Measurements from ENCODE around the gene GPR142. TPM values are rescaled to one million over a fixed set of nuclear protein-coding genes. Genes with fewer than 3 reads are reported as not detected.
A peak's percentile ranks its signal among the peaks of the same experiment; 100 is the strongest.

The GPR142 gene
- total RNA-seq, 1 donor = not detected

GRCh38 chr17:74325743-74326379, 41.4 kb upstream of the GPR142 start, which contains the start of gene KIF19:
KIF19 (plus strand) TSS chr17:74326226; CDS start chr17:74326350, 124 bp downstream.
- no peaks in the 10 kb centered on the region for H4K20me1 ChIP-seq (ENCODE audit: insufficient read depth, low read length)

GRCh38 chr17:74326506-74326905, 40.8 kb upstream of the GPR142 start:
- H3K79me2 ChIP-seq (ENCODE audit: insufficient read depth, low read length) = no peaks in the 10 kb centered on the region
- H3K27me3 ChIP-seq (ENCODE audit: insufficient read depth, low read length) = peaks cover 13% of the 10 kb centered on the region
- no peak overlapping the region for H3K4me3 ChIP-seq (ENCODE audit: insufficient read depth, low read length)
- H3K36me3 ChIP-seq (ENCODE audit: insufficient read depth, low read length) = no peaks in the 10 kb centered on the region
- no peak overlapping the region for H2AFZ ChIP-seq (ENCODE audit: low read length)
- no peaks in the 10 kb centered on the region for H4K20me1 ChIP-seq (ENCODE audit: insufficient read depth, low read length)
- H3K4me2 ChIP-seq (ENCODE audit: insufficient read depth, low read length) = no peak overlapping the region
- no peaks in the 10 kb centered on the region for H3K4me1 ChIP-seq (ENCODE audit: insufficient read depth, low read length)
- H3K27ac ChIP-seq (ENCODE audit: low read depth, low read length) = no peak overlapping the region
- no peak for TF ChIP-seq CTCF (IDR thresholded peaks at IDR 0.05; ENCODE audit: extremely low read depth, low read depth, low read length)
- peak; percentile 79 for DNase-seq (ENCODE audit: insufficient read length, low spot score, missing footprints)
- H3K9me3 ChIP-seq (ENCODE audit: low read depth, low read length) = no peaks in the 10 kb centered on the region

More at GRCh38 chr17:74325743-74326379, 41.4 kb upstream of the GPR142 start, which contains the start of gene KIF19:
- Histone ChIP-seq H3K79me2 (ENCODE audit: insufficient read depth, low read length) (no peaks in the 10 kb centered on the region), H3K9me3 (ENCODE audit: low read depth, low read length) (no peaks in the 10 kb centered on the region), H2AFZ (ENCODE audit: low read length) (no peak within 1 kb of the TSS), H3K36me3 (ENCODE audit: insufficient read depth, low read length) (no peaks in the 10 kb centered on the region), H3K4me3 (ENCODE audit: insufficient read depth, low read length) (no peak within 1 kb of the TSS), H3K4me1 (ENCODE audit: insufficient read depth, low read length) (no peaks in the 10 kb centered on the region), H3K27me3 (ENCODE audit: insufficient read depth, low read length) (peaks cover 13% of the 10 kb centered on the region), H3K27ac (ENCODE audit: low read depth, low read length) (no peak within 1 kb of the TSS), H3K4me2 (ENCODE audit: insufficient read depth, low read length) (no peak within 1 kb of the TSS)
- peak; percentile 81 for DNase-seq (ENCODE audit: insufficient read length, low spot score, missing footprints)
- TF ChIP-seq CTCF (IDR thresholded peaks at IDR 0.05; ENCODE audit: extremely low read depth, low read depth, low read length) = no peak

DNA sequence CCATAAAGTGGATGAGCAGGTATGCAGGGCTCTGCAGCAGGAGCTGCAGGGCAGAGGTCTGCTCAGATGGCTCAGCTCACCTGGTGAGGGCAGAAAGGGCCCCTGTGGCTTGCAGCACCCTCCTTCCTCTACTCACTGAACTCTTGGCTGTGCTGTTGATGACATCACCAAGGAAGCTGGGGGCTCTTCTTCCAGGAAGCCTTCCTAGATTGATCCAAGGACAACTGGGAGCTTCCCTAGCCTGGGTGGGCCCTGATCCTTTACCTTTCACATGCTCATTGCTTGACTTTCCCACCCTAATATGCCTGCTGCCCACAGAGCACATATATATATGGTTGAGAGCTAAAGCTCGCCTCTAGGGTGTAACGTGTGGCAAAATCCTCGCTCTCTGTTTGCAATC, 38.8 kb upstream of the GPR142 start:
- no peaks in the 10 kb centered on the region for H3K36me3 ChIP-seq (ENCODE audit: insufficient read depth, low read length)
- H3K27me3 ChIP-seq (ENCODE audit: insufficient read depth, low read length) = peaks cover 13% of the 10 kb centered on the region

More for the DNA sequence above, 38.8 kb upstream of the GPR142 start:
- H3K9me3 ChIP-seq (ENCODE audit: low read depth, low read length) = no peaks in the 10 kb centered on the region
- no peaks in the 10 kb centered on the region for H3K79me2 ChIP-seq (ENCODE audit: insufficient read depth, low read length)
- H3K4me3 ChIP-seq (ENCODE audit: insufficient read depth, low read length) = no peak overlapping the region
- no peaks in the 10 kb centered on the region for H3K4me1 ChIP-seq (ENCODE audit: insufficient read depth, low read length)
- H2AFZ ChIP-seq (ENCODE audit: low read length) = no peak overlapping the region
- H3K4me2 ChIP-seq (ENCODE audit: insufficient read depth, low read length) = no peak overlapping the region
- no peak overlapping the region for H3K27ac ChIP-seq (ENCODE audit: low read depth, low read length)
- no peak for DNase-seq (ENCODE audit: insufficient read length, low spot score, missing footprints)
- no peaks in the 10 kb centered on the region for H4K20me1 ChIP-seq (ENCODE audit: insufficient read depth, low read length)
- TF ChIP-seq CTCF (IDR thresholded peaks at IDR 0.05; ENCODE audit: extremely low read depth, low read depth, low read length) = no peak

Data from osteoblast (primary cell).